ENCODE data around the gene CASKIN1. TPM values are rescaled to one million over a fixed set of nuclear protein-coding genes. Genes with fewer than 3 reads are reported as not detected.

CASKIN1 gene
- total and polyA plus RNA-seq, 2 experiments from 2014 or later, result 1.0 to 6.2 TPM

DNA sequence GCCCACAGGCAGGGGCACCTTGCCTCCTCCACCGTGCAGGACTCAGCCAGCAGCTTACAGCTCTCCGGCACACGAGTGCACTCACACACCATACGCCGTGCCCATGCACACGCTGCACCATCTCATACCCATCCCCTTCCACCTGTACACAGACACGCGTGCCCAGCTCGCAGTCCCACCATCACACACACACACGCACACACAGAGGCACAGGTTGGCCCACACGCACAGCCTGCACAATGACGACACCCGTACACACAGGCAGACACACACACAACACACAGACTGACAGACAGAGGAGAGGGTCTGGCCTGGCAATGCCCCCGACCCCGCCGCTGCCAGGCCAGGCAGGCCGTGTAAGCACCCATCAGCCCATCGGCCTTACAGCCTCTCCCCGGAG lies 12.1 kb downstream of the CASKIN1 start:
- H3K36me3 Mint-ChIP-seq (ENCODE audit: low read depth), result no peaks in the 10 kb centered on the region; the same call in 2 of the 3 replicates
- Histone ChIP-seq H3K27me3 (ENCODE audit: insufficient read depth) (no peaks in the 10 kb centered on the region), H3K4me3 (no peak overlapping the region), H3K27ac (ENCODE audit: low read depth) (no peak overlapping the region), H2AFZ (no peak overlapping the region), H3K36me3 (ENCODE audit: insufficient read depth) (no peaks in the 10 kb centered on the region), H4K20me1 (replicated peaks; ENCODE audit: insufficient read depth) (no peaks in the 10 kb centered on the region), H3K4me1 (ENCODE audit: insufficient read depth) (no peaks in the 10 kb centered on the region), H3F3A (replicated peaks; ENCODE audit: low read depth) (no peaks in the 10 kb centered on the region), H3K79me2 (replicated peaks; ENCODE audit: insufficient read depth) (no peaks in the 10 kb centered on the region), H3K4me2 (no peak overlapping the region), H3K9me2 (ENCODE audit: insufficient read depth) (no peaks in the 10 kb centered on the region)
- peaks cover 6% of the 10 kb centered on the region for H3K4me1 Mint-ChIP-seq
- H3K4me3 Mint-ChIP-seq, result no peak overlapping the region
- DNase-seq (ENCODE audit: low spot score) (no peak), ATAC-seq (no peak)
- no peak overlapping the region for H3K27ac Mint-ChIP-seq
- H3K27me3 Mint-ChIP-seq (ENCODE audit: insufficient read depth, low read depth, poor library complexity), result peaks cover 15% of the 10 kb centered on the region
- TF ChIP-seq POLR2AphosphoS5 (IDR thresholded peaks at IDR 0.05; ENCODE audit: low read depth) (no peak), EZH2phosphoT487 (IDR thresholded peaks at IDR 0.05; ENCODE audit: unreplicated experiment) (no peak), NANOG (IDR thresholded peaks at IDR 0.05; ENCODE audit: borderline replicate concordance) (no peak), STAT1 (IDR thresholded peaks at IDR 0.05; ENCODE audit: unreplicated experiment) (no peak), ZNF114 (CRISPR knock-in tag; IDR thresholded peaks at IDR 0.05) (no peak), CREB1 (CRISPR knock-in tag; IDR thresholded peaks at IDR 0.05; ENCODE audit: low read depth) (no peak), JUNB (IDR thresholded peaks at IDR 0.05; ENCODE audit: unreplicated experiment) (no peak), EZH2 (IDR thresholded peaks at IDR 0.05; ENCODE audit: low read depth, unreplicated experiment) (no peak)
- TF ChIP-seq, protein P1, sequence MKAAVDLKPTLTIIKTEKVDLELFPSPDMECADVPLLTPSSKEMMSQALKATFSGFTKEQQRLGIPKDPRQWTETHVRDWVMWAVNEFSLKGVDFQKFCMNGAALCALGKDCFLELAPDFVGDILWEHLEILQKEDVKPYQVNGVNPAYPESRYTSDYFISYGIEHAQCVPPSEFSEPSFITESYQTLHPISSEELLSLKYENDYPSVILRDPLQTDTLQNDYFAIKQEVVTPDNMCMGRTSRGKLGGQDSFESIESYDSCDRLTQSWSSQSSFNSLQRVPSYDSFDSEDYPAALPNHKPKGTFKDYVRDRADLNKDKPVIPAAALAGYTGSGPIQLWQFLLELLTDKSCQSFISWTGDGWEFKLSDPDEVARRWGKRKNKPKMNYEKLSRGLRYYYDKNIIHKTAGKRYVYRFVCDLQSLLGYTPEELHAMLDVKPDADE (IDR thresholded peaks at IDR 0.05), result no peak
- TF ChIP-seq, protein P2, sequence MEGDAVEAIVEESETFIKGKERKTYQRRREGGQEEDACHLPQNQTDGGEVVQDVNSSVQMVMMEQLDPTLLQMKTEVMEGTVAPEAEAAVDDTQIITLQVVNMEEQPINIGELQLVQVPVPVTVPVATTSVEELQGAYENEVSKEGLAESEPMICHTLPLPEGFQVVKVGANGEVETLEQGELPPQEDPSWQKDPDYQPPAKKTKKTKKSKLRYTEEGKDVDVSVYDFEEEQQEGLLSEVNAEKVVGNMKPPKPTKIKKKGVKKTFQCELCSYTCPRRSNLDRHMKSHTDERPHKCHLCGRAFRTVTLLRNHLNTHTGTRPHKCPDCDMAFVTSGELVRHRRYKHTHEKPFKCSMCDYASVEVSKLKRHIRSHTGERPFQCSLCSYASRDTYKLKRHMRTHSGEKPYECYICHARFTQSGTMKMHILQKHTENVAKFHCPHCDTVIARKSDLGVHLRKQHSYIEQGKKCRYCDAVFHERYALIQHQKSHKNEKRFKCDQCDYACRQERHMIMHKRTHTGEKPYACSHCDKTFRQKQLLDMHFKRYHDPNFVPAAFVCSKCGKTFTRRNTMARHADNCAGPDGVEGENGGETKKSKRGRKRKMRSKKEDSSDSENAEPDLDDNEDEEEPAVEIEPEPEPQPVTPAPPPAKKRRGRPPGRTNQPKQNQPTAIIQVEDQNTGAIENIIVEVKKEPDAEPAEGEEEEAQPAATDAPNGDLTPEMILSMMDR (conservative IDR thresholded peaks at IDR 0.05; ENCODE audit: low read depth in 2 of 2), result no peak
- TF ChIP-seq, protein P3, sequence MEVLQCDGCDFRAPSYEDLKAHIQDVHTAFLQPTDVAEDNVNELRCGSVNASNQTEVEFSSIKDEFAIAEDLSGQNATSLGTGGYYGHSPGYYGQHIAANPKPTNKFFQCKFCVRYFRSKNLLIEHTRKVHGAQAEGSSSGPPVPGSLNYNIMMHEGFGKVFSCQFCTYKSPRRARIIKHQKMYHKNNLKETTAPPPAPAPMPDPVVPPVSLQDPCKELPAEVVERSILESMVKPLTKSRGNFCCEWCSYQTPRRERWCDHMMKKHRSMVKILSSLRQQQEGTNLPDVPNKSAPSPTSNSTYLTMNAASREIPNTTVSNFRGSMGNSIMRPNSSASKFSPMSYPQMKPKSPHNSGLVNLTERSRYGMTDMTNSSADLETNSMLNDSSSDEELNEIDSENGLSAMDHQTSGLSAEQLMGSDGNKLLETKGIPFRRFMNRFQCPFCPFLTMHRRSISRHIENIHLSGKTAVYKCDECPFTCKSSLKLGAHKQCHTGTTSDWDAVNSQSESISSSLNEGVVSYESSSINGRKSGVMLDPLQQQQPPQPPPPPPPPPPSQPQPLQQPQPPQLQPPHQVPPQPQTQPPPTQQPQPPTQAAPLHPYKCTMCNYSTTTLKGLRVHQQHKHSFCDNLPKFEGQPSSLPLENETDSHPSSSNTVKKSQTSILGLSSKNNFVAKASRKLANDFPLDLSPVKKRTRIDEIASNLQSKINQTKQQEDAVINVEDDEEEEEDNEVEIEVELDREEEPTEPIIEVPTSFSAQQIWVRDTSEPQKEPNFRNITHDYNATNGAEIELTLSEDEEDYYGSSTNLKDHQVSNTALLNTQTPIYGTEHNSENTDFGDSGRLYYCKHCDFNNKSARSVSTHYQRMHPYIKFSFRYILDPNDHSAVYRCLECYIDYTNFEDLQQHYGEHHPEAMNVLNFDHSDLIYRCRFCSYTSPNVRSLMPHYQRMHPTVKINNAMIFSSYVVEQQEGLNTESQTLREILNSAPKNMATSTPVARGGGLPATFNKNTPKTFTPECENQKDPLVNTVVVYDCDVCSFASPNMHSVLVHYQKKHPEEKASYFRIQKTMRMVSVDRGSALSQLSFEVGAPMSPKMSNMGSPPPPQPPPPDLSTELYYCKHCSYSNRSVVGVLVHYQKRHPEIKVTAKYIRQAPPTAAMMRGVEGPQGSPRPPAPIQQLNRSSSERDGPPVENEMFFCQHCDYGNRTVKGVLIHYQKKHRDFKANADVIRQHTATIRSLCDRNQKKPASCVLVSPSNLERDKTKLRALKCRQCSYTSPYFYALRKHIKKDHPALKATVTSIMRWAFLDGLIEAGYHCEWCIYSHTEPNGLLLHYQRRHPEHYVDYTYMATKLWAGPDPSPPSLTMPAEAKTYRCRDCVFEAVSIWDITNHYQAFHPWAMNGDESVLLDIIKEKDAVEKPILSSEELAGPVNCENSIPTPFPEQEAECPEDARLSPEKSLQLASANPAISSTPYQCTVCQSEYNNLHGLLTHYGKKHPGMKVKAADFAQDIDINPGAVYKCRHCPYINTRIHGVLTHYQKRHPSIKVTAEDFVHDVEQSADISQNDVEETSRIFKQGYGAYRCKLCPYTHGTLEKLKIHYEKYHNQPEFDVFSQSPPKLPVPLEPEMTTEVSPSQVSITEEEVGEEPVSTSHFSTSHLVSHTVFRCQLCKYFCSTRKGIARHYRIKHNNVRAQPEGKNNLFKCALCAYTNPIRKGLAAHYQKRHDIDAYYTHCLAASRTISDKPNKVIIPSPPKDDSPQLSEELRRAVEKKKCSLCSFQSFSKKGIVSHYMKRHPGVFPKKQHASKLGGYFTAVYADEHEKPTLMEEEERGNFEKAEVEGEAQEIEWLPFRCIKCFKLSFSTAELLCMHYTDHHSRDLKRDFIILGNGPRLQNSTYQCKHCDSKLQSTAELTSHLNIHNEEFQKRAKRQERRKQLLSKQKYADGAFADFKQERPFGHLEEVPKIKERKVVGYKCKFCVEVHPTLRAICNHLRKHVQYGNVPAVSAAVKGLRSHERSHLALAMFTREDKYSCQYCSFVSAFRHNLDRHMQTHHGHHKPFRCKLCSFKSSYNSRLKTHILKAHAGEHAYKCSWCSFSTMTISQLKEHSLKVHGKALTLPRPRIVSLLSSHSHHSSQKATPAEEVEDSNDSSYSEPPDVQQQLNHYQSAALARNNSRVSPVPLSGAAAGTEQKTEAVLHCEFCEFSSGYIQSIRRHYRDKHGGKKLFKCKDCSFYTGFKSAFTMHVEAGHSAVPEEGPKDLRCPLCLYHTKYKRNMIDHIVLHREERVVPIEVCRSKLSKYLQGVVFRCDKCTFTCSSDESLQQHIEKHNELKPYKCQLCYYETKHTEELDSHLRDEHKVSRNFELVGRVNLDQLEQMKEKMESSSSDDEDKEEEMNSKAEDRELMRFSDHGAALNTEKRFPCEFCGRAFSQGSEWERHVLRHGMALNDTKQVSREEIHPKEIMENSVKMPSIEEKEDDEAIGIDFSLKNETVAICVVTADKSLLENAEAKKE (CRISPR knock-in tag; IDR thresholded peaks at IDR 0.05), result no peak
- H3K9me3 Mint-ChIP-seq, result no peaks in the 10 kb centered on the region

Data from GM23338 (cell line).